H1 (cell line): ENCODE results near the gene COMMD2. TPM values are rescaled to one million over a fixed set of nuclear protein-coding genes. Genes with fewer than 3 reads are reported as not detected.

Source experiments
- CTCF ChIA-PET: fragments of 300-600 bp; sonication (Branson Sonifier 250); formaldehyde crosslinking; loops from one replicate; lab custom pipeline; 2021; ENCODE audit not compliant: partially characterized antibody; lab: Charles Lee
- POLR2A ChIA-PET: fragments of 300-600 bp; sonication (Branson Sonifier 250); formaldehyde crosslinking; loops from one replicate; lab custom pipeline; 2021; ENCODE audit warnings: inconsistent platforms; ENCODE audit not compliant: partially characterized antibody; lab: Charles Lee
- DNase-seq, 2 experiments: peaks; one replicate each; pipeline versions ENCODE4 v3.0.0 to v3.0.0-alpha.2; 2010 to 2022; ENCODE audit warnings: low spot score in 2 of 2, low read depth in 1 of 2, mixed read lengths in 1 of 2
- FAIRE-seq: peaks from 2 replicates; lab custom pipeline; 2011; peaks lifted over from hg19 to GRCh38; lab: Jason Lieb, UNC
- H2AFZ ChIP-seq: 2 replicates; pipeline ENCODE4 v1.8.1; 2012; ENCODE audit warnings: low read length, inconsistent platforms
- H2AK5ac ChIP-seq: 2 replicates; pipeline ENCODE4 v1.6.1; 2013; ENCODE audit warnings: low read depth, low read length
- H2BK120ac ChIP-seq: replicated peaks from 2 replicates; pipeline ENCODE3; 2013; ENCODE audit warnings: low read depth, low read length, inconsistent platforms
- H2BK12ac ChIP-seq: 2 replicates; pipeline ENCODE4 v1.6.1; 2013; ENCODE audit warnings: low read depth, low read length
- H2BK15ac ChIP-seq: 2 replicates; pipeline ENCODE4 v1.6.1; 2013; ENCODE audit warnings: low read length
- H2BK20ac ChIP-seq: 2 replicates; pipeline ENCODE4 v1.6.1; 2013; ENCODE audit warnings: low read length
- H2BK5ac ChIP-seq: 2 replicates; pipeline ENCODE4 v1.6.1; 2013; ENCODE audit warnings: low read depth, low read length
- H3K14ac ChIP-seq: 2 replicates; pipeline ENCODE4 v1.6.1; 2013; ENCODE audit warnings: inconsistent platforms; ENCODE audit not compliant: insufficient read length
- H3K18ac ChIP-seq: 2 replicates; pipeline ENCODE4 v1.6.1; 2013; ENCODE audit warnings: low read length; ENCODE audit errors: extremely low read depth
- H3K23ac ChIP-seq: 2 replicates; pipeline ENCODE4 v1.6.1; 2013; ENCODE audit warnings: inconsistent platforms; ENCODE audit not compliant: insufficient read length
- H3K23me2 ChIP-seq: 2 replicates; pipeline ENCODE4 v1.6.1; 2013; ENCODE audit warnings: low read depth, low read length
- H3K27ac ChIP-seq: 2 replicates; pipeline ENCODE4 v1.6.1; 2011; ENCODE audit warnings: low read depth, low read length, inconsistent platforms
- H3K27me3 ChIP-seq, 4 experiments: replicated peaks in 1 of 4; 1 replicate in 1 of 4; 2 replicates in 3 of 4; pipeline versions ENCODE4 v1.6.1 to v1.8.1; 2011 to 2013; ENCODE audit warnings: low read length in 3 of 4, mild to moderate bottlenecking in 3 of 4, inconsistent platforms in 2 of 4, mixed read lengths in 2 of 4, moderate library complexity in 1 of 4; ENCODE audit not compliant: control insufficient read depth in 3 of 4, insufficient read depth in 3 of 4; ENCODE audit errors: extremely low read depth in 1 of 4
- H3K36me3 ChIP-seq, 4 experiments: 2 replicates each; pipeline versions ENCODE4 v1.6.1 to v1.8.1; 2011 to 2013; ENCODE audit warnings: mild to moderate bottlenecking in 4 of 4, low read length in 3 of 4, moderate library complexity in 2 of 4, control low read depth in 1 of 4, inconsistent platforms in 1 of 4; ENCODE audit not compliant: insufficient read depth in 4 of 4, control insufficient read depth in 2 of 4
- H3K4ac ChIP-seq: replicated peaks from 2 replicates; pipeline ENCODE3; 2013; ENCODE audit warnings: low read length, low read depth, mixed read lengths, inconsistent platforms; ENCODE audit not compliant: insufficient read length
- H3K4me1 ChIP-seq, 4 experiments: replicated peaks in 1 of 4; 1 replicate in 1 of 4; 2 replicates in 3 of 4; pipeline versions ENCODE4 v1.6.1 to v1.8.1; 2011 to 2013; ENCODE audit warnings: low read length in 3 of 4, inconsistent platforms in 2 of 4, mixed read lengths in 1 of 4; ENCODE audit not compliant: insufficient read depth in 4 of 4, control insufficient read depth in 3 of 4
- H3K4me2 ChIP-seq, 2 experiments: 2 replicates each; pipeline versions ENCODE4 v1.6.1 to v1.8.1; 2011 to 2013; ENCODE audit warnings: low read depth in 2 of 2, low read length in 2 of 2, control low read depth in 1 of 2, inconsistent platforms in 1 of 2, mild to moderate bottlenecking in 1 of 2; ENCODE audit not compliant: insufficient read depth in 1 of 2
- H3K4me3 ChIP-seq, 4 experiments: fragments of 200-600, 300-600 bp in 1 of 4; sonication (generic), shearing (Covaris generic), sonication (Bioruptor Twin) in 1 of 4; 2 replicates each; pipeline versions ENCODE4 v1.5.1 to v1.8.1; 2011 to 2016; ENCODE audit warnings: low read length in 4 of 4, low read depth in 3 of 4, control low read depth in 2 of 4, inconsistent platforms in 2 of 4, mild to moderate bottlenecking in 2 of 4, mixed read lengths in 1 of 4, moderate library complexity in 1 of 4; ENCODE audit not compliant: insufficient read depth in 2 of 4; ENCODE audit errors: extremely low read depth in 1 of 4
- H3K56ac ChIP-seq: replicated peaks from 2 replicates; pipeline ENCODE3; 2013; ENCODE audit warnings: low read depth, mild to moderate bottlenecking, mixed read lengths, low read length, inconsistent platforms; ENCODE audit not compliant: insufficient read length
- H3K79me1 ChIP-seq: 2 replicates; pipeline ENCODE4 v1.6.1; 2013; ENCODE audit warnings: low read depth, low read length, control low read depth
- H3K79me2 ChIP-seq, 2 experiments: 2 replicates each; pipeline versions ENCODE4 v1.6.1 to v1.8.1; 2012 to 2013; ENCODE audit warnings: low read length in 2 of 2, mild to moderate bottlenecking in 2 of 2, inconsistent platforms in 1 of 2; ENCODE audit not compliant: insufficient read depth in 2 of 2, control insufficient read depth in 1 of 2
- H3K9ac ChIP-seq, 4 experiments: replicated peaks in 1 of 4; 1 replicate in 1 of 4; 2 replicates in 3 of 4; pipeline versions ENCODE4 v1.6.1 to v1.8.1; 2011 to 2013; ENCODE audit warnings: low read depth in 3 of 4, low read length in 3 of 4, control low read depth in 2 of 4, mild to moderate bottlenecking in 2 of 4, moderate library complexity in 2 of 4, inconsistent platforms in 1 of 4; ENCODE audit errors: extremely low read depth in 1 of 4
- H3K9me3 ChIP-seq, 2 experiments: 2 replicates each; pipeline versions ENCODE4 v1.6.1 to v1.8.1; 2012 to 2013; ENCODE audit warnings: mild to moderate bottlenecking in 2 of 2, moderate library complexity in 2 of 2, control low read depth in 1 of 2, inconsistent platforms in 1 of 2, low read depth in 1 of 2, low read length in 1 of 2, mixed read lengths in 1 of 2; ENCODE audit not compliant: insufficient read depth in 2 of 2
- H4K20me1 ChIP-seq, 2 experiments: replicated peaks in 1 of 2; 2 replicates each; pipeline versions ENCODE3 to v1.8.1; 2011 to 2013; ENCODE audit warnings: inconsistent platforms in 2 of 2, low read length in 2 of 2, mild to moderate bottlenecking in 1 of 2; ENCODE audit not compliant: insufficient read depth in 2 of 2, control insufficient read depth in 1 of 2
- H4K5ac ChIP-seq: 2 replicates; pipeline ENCODE4 v1.6.1; 2013; ENCODE audit warnings: low read length, low read depth, mixed read lengths, inconsistent platforms; ENCODE audit not compliant: insufficient read length
- H4K8ac ChIP-seq: 2 replicates; pipeline ENCODE4 v1.8.0; 2013; ENCODE audit warnings: mild to moderate bottlenecking, moderate library complexity, low read length, inconsistent platforms; ENCODE audit not compliant: insufficient read depth; ENCODE audit errors: extremely low read depth
- H4K91ac ChIP-seq: replicated peaks from 2 replicates; pipeline ENCODE3; 2013; ENCODE audit warnings: low read length, mixed read lengths, inconsistent platforms; ENCODE audit not compliant: insufficient read length
- BACH1 ChIP-seq: IDR thresholded peaks from 2 replicates; pipeline ENCODE4 v1.6.1; 2012; ENCODE audit warnings: low read length, improper control_type of control experiment
- CTBP2 ChIP-seq: IDR thresholded peaks from 2 replicates; pipeline ENCODE4 v1.7.0; 2011; ENCODE audit warnings: borderline replicate concordance, mild to moderate bottlenecking, moderate library complexity, mixed read lengths, low read length; ENCODE audit not compliant: insufficient read depth, insufficient read length
- FOSL1 ChIP-seq: IDR thresholded peaks from 2 replicates; pipeline ENCODE4 v1.6.1; 2011; ENCODE audit warnings: mild to moderate bottlenecking, low read depth, low read length, moderate library complexity; ENCODE audit not compliant: insufficient read depth
- HDAC6 ChIP-seq: IDR thresholded peaks from one replicate; pipeline ENCODE4 v1.7.1; 2012; ENCODE audit warnings: low read depth, mild to moderate bottlenecking, inconsistent platforms, low read length, moderate library complexity
- JUND ChIP-seq: IDR thresholded peaks from 2 replicates; pipeline ENCODE4 v1.6.1; 2011; ENCODE audit warnings: mild to moderate bottlenecking, improper control_type of control experiment, low read length
- KDM1A ChIP-seq: fragments of 200-600, 300-600 bp; sonication (generic); IDR thresholded peaks from 2 replicates; pipeline ENCODE4 v1.7.1; 2016; ENCODE audit warnings: mild to moderate bottlenecking, low read length, borderline replicate concordance
- KDM4A ChIP-seq: IDR thresholded peaks from one replicate; pipeline ENCODE4 v1.7.1; 2012; ENCODE audit warnings: low read depth, mild to moderate bottlenecking, moderate library complexity, low read length, inconsistent platforms; ENCODE audit not compliant: severe bottlenecking
- POLR2AphosphoS5 ChIP-seq: IDR thresholded peaks from 2 replicates; pipeline ENCODE4 v1.6.1; 2011; ENCODE audit warnings: low read depth, low read length
- RNF2 ChIP-seq: fragments of 200-900, 300-1000 bp; sonication (generic); IDR thresholded peaks from 2 replicates; pipeline ENCODE4 v1.7.1; 2016; ENCODE audit warnings: borderline replicate concordance, low read depth, mild to moderate bottlenecking, antibody characterized with exemption, low read length; ENCODE audit not compliant: poor library complexity, severe bottlenecking; ENCODE audit errors: missing control alignments
- SAP30 ChIP-seq: fragments of 300-600 bp; sonication (generic); IDR thresholded peaks from 2 replicates; pipeline ENCODE4 v1.7.1; 2012; ENCODE audit warnings: low read length, moderate library complexity, mild to moderate bottlenecking, inconsistent platforms; ENCODE audit not compliant: insufficient read depth, insufficient replicate concordance
- SP1 ChIP-seq: IDR thresholded peaks from 2 replicates; pipeline ENCODE4 v1.6.1; 2011; ENCODE audit warnings: low read depth, low read length
- TAF1 ChIP-seq: IDR thresholded peaks from 2 replicates; pipeline ENCODE4 v1.6.1; 2011; ENCODE audit warnings: mild to moderate bottlenecking, low read depth, low read length
- TBP ChIP-seq: IDR thresholded peaks from 2 replicates; pipeline ENCODE4 v1.6.1; 2011; ENCODE audit warnings: low read depth, low read length, improper control_type of control experiment
- YY1 ChIP-seq: IDR thresholded peaks from 2 replicates; pipeline ENCODE4 v1.6.1; 2011; ENCODE audit warnings: low read depth, mild to moderate bottlenecking, low read length
- WGBS, 2 experiments: shearing (Covaris generic) in 1 of 2; methylation state at CpG; one replicate each; pipeline versions ENCODE4 v1.1.6 to v1.1.7; 2013 to 2015; ENCODE audit warnings: low lambda C conversion rate in 2 of 2, mixed read lengths in 2 of 2, inconsistent platforms in 1 of 2, low coverage in 1 of 2, missing lambda C conversion rate in 1 of 2; ENCODE audit not compliant: insufficient replicate concordance in 2 of 2, insufficient coverage in 1 of 2, insufficient read length in 1 of 2; ENCODE audit errors: extremely low coverage in 1 of 2, missing lambda C conversion rate in 1 of 2; 5-methylcytosine and 5-hydroxymethylcytosine counted together
- polyA plus RNA-seq, 7 experiments: library from polyadenylated mRNA; depleted of rRNA in 3 of 7; stranded (reverse) in 5 of 7; unstranded in 2 of 7; fragments of >200 nt in 5 of 7; fragments of 200-250 nt in 2 of 7; gene quantifications; 1 replicate in 5 of 7; 2 replicates in 1 of 7; 4 replicates in 1 of 7; pipeline versions ENCODE4 v1.2.1 to v1.2.3, GENCODE V29; 2011 to 2013; ENCODE audit warnings: missing spikeins in 2 of 7, mixed read lengths in 2 of 7
- total RNA-seq: library from RNA; stranded (reverse); fragmentation: NEBNext Ultra II Directional; extraction: Animal tissue kit (Norgen Biotek cat#: 25700); gene quantifications from 2 replicates; pipeline ENCODE4 v1.2.1, GENCODE V29; 2021

The COMMD2 gene
- total and polyA plus RNA-seq, 2 of the 8 experiments (the other 6 are each of a cell fraction or from before 2014, with no cell fraction given): 20.2 to 57.2 TPM

DNA sequence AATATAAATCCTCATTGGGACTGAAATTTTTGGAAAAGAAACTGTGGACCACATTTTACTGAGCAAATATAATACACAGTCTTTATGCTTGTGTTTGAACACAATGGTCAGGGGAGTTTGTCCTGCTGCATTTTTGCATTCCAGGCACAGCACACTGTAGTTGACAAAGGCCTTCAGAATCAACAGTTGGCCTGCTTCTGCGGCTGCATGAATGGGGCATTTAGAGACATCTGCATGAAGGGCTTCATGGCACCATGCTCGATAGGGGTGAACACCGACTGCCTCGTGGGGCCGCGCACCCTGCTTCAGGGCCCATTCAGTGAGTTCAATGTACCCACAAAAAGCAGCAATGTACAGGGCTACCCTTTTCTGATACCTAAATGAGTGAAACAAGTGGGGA, 15.4 kb upstream of the COMMD2 start:
- Histone ChIP-seq H4K8ac (no peak overlapping the region), H2AFZ (no peak overlapping the region), H3K14ac (no peak overlapping the region), H3K36me3 (no peaks in the 10 kb centered on the region), H4K20me1 (no peaks in the 10 kb centered on the region), H3K9me3 (no peaks in the 10 kb centered on the region), H3K56ac (no peak overlapping the region), H2AK5ac (no peak overlapping the region), H2BK15ac (no peak overlapping the region), H3K27me3 (no peaks in the 10 kb centered on the region), H3K4me3 (no peak overlapping the region), H3K79me2 (no peaks in the 10 kb centered on the region), H3K23me2 (no peaks in the 10 kb centered on the region; the same call in 1 of the 2 replicates), H2BK12ac (no peak overlapping the region), H2BK120ac (no peak overlapping the region), H4K5ac (no peak overlapping the region), H3K9ac (no peak overlapping the region), H4K91ac (no peak overlapping the region), H2BK20ac (no peak overlapping the region), H2BK5ac (no peak overlapping the region), H3K27ac (no peak overlapping the region), H3K4ac (no peak overlapping the region), H3K4me1 (no peaks in the 10 kb centered on the region), H3K79me1 (no peaks in the 10 kb centered on the region), H3K18ac (no peak overlapping the region), H3K4me2 (no peak overlapping the region), H3K23ac (no peak overlapping the region)
- CTCF ChIA-PET: interaction anchor here (0.6 to 11.0 kb wide), 20 partner anchors 8 to 473 kb away, joined by 3 to 103 read pairs (median 4); partner anchors contain the start of gene COMMD2
- DNase-seq (no peak), FAIRE-seq (no peak)
- WGBS, 2 experiments: 93% methylated on average over 6 of the region's 6 CpGs; no CpG with 5 or more reads in 1 of the 2 experiments
- POLR2A ChIA-PET: interaction anchor here (1.0 to 1.2 kb wide), 2 partner anchors 9 to 45 kb away, joined by 3 to 6 read pairs; partner anchors contain the start of gene RNF13
- TF ChIP-seq RNF2 (no peak), FOSL1 (no peak), TBP (no peak), YY1 (no peak), KDM4A (no peak), TAF1 (no peak), BACH1 (no peak), CTBP2 (no peak), KDM1A (no peak), POLR2AphosphoS5 (no peak), SP1 (no peak), SAP30 (no peak), HDAC6 (no peak), JUND (no peak)
